ENCODE data around the gene TAL1. TPM values are rescaled to one million over a fixed set of nuclear protein-coding genes. Genes with fewer than 3 reads are reported as not detected.

Gene TAL1
- total RNA-seq, 1 donor from 2014 or later, result 13.9 TPM

DNA sequence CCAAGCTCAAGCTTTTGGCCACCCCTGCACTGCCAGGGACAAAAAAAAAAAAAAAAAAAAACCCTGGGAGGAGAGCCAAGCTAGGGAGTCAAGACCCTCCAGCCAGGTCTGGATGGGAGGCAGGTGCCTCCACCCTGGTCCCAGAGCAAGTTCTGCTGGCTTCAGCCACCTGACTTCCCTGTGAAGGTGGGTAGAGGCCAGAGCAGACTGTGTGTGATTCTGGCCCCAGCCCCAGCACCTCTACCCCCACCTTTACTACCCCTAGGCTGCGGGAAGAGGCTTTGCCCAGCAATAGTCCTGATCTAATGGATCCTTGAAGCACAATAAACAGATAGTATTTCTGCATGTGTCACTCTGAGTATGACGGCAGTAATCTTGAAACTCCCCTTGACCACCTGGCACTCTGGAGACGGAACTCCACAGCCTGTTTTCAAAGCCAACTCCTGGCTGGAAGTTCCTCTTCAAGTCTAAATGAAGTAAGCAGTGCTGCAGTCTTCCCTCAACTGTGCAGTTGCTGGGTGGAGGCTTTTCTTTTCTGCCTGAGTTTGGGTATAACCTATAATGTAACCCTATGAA is 51.9 kb downstream of the TAL1 start:
- Histone ChIP-seq H3K9me3 (no peaks in the 10 kb centered on the region), H3K36me3 (no peaks in the 10 kb centered on the region), H3K4me1 (peaks cover 0 to 12% of the 10 kb centered on the region in 2 donors), H3K4me3 (peak overlapping the region; percentile 42 to 62), H3K27me3 (no peaks in the 10 kb centered on the region), H3K27ac (no peak overlapping the region)
- DNase-seq (ENCODE audit: low spot score in 2 of 2), result no peak
- intact Hi-C loops (cut with DNase I), result loop anchor here (1.0 to 5.0 kb wide), 4 partner anchors 10 to 542 kb away; partner anchors contain the start of gene PDZK1IP1
- TF ChIP-seq, protein P1, sequence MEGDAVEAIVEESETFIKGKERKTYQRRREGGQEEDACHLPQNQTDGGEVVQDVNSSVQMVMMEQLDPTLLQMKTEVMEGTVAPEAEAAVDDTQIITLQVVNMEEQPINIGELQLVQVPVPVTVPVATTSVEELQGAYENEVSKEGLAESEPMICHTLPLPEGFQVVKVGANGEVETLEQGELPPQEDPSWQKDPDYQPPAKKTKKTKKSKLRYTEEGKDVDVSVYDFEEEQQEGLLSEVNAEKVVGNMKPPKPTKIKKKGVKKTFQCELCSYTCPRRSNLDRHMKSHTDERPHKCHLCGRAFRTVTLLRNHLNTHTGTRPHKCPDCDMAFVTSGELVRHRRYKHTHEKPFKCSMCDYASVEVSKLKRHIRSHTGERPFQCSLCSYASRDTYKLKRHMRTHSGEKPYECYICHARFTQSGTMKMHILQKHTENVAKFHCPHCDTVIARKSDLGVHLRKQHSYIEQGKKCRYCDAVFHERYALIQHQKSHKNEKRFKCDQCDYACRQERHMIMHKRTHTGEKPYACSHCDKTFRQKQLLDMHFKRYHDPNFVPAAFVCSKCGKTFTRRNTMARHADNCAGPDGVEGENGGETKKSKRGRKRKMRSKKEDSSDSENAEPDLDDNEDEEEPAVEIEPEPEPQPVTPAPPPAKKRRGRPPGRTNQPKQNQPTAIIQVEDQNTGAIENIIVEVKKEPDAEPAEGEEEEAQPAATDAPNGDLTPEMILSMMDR (IDR thresholded peaks at IDR 0.05), result no peak

DNA sequence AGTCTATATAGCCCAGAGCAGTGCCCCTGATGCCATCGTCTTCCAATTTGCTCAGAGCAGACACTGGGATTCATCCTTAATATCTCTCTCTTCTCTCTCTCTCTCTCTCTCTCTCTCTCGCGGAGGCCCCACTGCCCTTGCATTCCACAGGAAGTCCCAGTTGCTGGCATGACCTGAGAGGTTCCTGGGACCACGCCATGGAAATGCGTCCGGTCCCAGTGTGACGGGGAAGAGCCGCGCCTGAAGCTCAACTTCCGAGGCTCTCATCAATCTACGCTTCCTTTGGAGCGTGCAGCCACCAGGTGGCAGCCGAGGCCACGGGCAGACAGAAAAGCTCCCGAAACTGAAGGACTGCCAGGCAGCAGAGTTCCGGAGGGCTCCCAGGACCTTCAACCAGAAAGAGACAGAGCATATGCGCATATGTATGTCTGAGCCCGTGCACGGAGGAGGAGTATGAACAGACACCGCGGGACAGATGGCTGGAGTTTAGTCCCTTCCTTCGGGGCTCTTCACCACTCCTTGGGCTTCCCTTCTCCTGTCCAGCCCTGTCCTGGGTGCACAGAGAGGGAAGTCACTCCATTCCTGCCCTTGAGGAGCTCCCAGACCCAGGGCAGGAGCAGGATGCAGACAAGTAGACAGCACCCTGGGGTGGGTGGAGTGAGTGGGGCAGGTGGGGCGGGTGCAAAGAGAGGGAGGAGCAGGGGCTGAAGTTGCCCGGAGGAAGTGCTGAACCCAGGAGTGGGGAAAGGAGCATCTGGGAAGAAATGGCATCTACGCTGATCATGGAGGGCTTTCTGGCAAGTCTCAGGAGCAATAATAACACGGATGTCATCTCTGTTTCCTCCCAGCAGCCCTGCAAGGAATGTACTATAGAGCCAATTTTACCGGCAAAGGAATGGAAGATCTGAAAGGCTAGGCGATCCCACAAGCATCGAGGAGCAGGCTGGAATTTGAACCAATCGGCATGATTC is 52.7 kb downstream of the TAL1 start:
- Histone ChIP-seq H3K27ac (peak overlapping the region in 1 of 2 donors; percentile 12), H3K9me3 (no peaks in the 10 kb centered on the region), H3K36me3 (no peaks in the 10 kb centered on the region), H3K4me3 (peak overlapping the region; percentile 42 to 62), H3K4me1 (peaks cover 0 to 12% of the 10 kb centered on the region in 2 donors), H3K27me3 (no peaks in the 10 kb centered on the region)
- peak; percentile 36 to 96 for DNase-seq (ENCODE audit: low spot score in 2 of 2)
- intact Hi-C loops (cut with DNase I), result loop anchor here (1.0 to 5.0 kb wide), 3 partner anchors 11 to 243 kb away; partner anchors contain the start of gene PDZK1IP1
- TF ChIP-seq, protein P1 (IDR thresholded peaks at IDR 0.05), result peak; percentile 85 to 94 (median 89)

DNA sequence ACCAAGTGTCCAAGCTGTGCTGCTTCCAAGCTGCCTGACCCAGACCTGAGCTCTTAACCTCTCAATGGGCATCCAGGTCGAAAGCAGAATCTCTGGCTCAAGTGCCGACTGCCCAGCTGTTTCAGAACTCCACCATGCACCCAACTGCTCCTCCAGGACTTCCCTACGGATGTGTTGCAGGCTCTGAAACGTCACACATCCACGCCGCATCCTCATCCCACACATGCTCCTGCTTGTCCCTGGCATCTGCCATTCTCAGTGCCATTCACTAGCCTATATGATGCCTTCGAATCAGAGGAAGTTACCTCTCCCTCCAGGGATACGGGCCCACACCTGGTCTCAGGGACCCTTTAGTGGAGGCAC is 53.4 kb downstream of the TAL1 start:
- DNase-seq (ENCODE audit: low spot score in 2 of 2), result no peak
- Histone ChIP-seq H3K4me1 (peaks cover 0 to 12% of the 10 kb centered on the region in 2 donors), H3K36me3 (no peaks in the 10 kb centered on the region), H3K9me3 (no peaks in the 10 kb centered on the region), H3K27ac (peak overlapping the region in 1 of 2 donors; percentile 12), H3K27me3 (no peaks in the 10 kb centered on the region), H3K4me3 (no peak overlapping the region)
- TF ChIP-seq, protein P1 (IDR thresholded peaks at IDR 0.05), result no peak
- intact Hi-C loops (cut with DNase I), result loop anchor here (1.0 to 5.0 kb wide), 3 partner anchors 12 to 244 kb away; partner anchors contain the start of gene PDZK1IP1

DNA sequence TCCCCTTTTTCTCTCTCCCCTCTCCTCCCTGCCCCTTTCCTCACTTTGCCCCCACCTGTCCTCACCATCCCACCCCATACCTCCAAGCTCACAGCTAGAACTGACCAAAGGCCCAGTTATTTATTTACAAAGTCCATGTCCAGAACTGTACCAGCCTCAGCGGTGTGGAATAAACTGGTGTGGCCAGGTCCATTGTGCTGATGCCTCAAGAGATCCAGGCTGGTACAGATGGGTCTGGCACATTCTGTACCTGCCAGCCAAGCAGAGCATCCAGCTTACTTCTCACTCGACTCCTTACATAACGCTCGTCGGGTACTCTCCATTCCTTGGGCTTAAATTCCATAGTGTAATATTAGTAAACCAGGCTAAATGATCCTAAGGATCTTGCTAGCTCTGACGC is 54.0 kb downstream of the TAL1 start:
- no peak for DNase-seq (ENCODE audit: low spot score in 2 of 2)
- Histone ChIP-seq H3K27ac (no peak overlapping the region), H3K9me3 (no peaks in the 10 kb centered on the region), H3K27me3 (no peaks in the 10 kb centered on the region), H3K4me3 (no peak overlapping the region), H3K4me1 (peaks cover 0 to 12% of the 10 kb centered on the region in 2 donors), H3K36me3 (no peaks in the 10 kb centered on the region)
- TF ChIP-seq, protein P1 (IDR thresholded peaks at IDR 0.05), result no peak
- intact Hi-C loops (cut with DNase I), result loop anchor here (5.0 kb wide), 1 partner anchor 244 kb away; no protein-coding TSS in a partner anchor

DNA sequence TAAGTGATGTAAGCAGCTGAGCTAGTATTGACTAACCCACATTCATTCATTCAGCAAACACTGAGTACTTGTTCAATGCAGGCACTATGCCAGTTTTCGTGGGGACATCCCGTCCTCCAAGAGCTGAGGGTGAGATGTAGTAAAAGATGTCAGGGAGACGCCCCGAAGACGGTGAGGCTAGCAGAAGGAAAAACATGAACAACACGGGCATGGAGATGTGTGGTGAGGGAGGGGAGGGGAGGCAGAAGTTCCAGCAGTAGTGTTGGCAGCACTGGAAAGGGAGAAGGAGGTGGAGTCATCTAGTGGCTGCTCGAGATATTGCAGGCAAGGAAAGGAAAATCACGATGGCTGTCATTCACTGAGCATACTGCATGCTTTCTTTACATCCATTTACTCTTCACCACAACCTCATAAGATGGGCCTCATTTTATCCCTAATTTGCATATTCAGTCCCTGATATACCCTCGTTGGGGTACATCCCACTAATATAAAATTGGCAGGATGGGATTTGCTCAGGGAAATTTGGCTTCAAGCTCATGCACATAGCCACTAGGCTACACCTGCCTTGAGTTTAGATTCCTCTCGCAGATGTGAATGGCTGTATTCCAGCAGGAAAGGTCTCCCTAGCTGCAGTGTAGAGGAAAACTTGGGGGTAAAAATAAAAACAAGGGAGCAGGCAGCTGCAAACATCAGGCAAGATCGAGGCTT is 56.6 kb downstream of the TAL1 start:
- peaks cover 0 to 10% of the 10 kb centered on the region in 2 donors for H3K4me1 ChIP-seq
- H3K27ac ChIP-seq, result no peak overlapping the region
- no peaks in the 10 kb centered on the region for H3K36me3 ChIP-seq
- TF ChIP-seq, protein P1 (IDR thresholded peaks at IDR 0.05), result peak; percentile 85 to 92 (median 88)
- DNase-seq (ENCODE audit: low spot score in 2 of 2), result no peak
- peaks cover 0 to 4% of the 10 kb centered on the region in 2 donors for H3K9me3 ChIP-seq
- no peak overlapping the region for H3K4me3 ChIP-seq
- no peaks in the 10 kb centered on the region for H3K27me3 ChIP-seq
- intact Hi-C loops (cut with DNase I), result loop anchor here (5.0 kb wide), 1 partner anchor 247 kb away; no protein-coding TSS in a partner anchor

All from ascending aorta (tissue), 2 donors.